Gastrocnemius medialis (tissue), 4 donors: Measurements from ENCODE around the gene PCNX2.

ENCODE experiments used
- CTCF ChIP-seq, 5 experiments: fragments of 450-650 bp in 3 of 5; fragments of 200-600 bp in 2 of 5; sonication (generic) in 2 of 5; IDR thresholded peaks in 4 of 5; conservative IDR thresholded peaks in 1 of 5; 1 replicate in 4 of 5; 2 replicates in 1 of 5; pipeline ENCODE4 v1.5.1; 2016 to 2019; ENCODE audit warnings: antibody characterized with exemption in 5 of 5, mild to moderate bottlenecking in 3 of 5, moderate library complexity in 3 of 5
- POLR2A ChIP-seq, 2 donors: fragments of 450-650 bp; IDR thresholded peaks; one replicate each; pipeline ENCODE4 v1.6.1; 2017; ENCODE audit warnings: antibody characterized with exemption in 2 of 2, mild to moderate bottlenecking in 2 of 2, moderate library complexity in 2 of 2

DNA sequence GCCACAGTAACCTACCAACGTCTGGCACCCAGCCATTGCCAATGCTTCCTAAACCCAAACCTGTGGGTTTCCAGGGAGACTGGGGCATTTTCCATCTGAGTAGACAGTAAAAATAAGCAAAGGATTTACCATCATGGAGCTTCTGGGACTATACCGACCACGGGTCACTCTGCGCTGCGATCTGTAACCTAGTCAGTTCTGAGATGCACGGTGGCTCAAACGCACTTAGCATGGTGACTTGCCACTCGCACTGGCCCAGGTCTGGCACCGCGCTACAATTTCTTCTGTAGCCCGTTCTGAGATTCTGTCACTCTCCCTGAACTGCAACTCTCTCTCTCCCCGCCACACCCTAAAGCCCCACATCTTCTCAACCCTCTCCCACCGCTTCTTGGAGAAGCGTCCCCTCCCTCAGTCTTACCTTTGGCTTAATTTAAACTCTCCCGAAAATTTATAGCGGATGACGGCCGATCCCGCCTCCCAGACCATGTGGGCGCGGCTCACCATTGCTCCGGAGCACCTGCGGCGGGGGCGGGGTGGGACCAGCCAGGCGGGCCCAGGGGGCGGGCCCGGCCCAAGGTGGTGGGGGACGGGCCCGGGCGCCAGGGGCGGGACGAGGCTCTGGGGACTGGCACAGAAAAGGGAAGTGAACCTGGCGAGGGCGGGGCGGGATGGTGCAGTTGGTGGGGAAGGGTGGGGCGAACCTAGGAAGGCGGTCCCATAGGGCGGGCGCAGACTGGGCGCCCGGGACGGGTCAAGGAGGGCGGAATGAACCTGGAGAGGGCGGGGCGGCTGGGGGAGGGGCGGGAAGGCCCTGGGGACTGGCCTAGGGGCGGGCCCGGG, 31.5 kb upstream of the PCNX2 start:
- TF ChIP-seq CTCF (IDR thresholded peaks at IDR 0.05 in 4 of 5, conservative IDR thresholded peaks at IDR 0.05 in 1 of 5) (no peak), POLR2A (IDR thresholded peaks at IDR 0.05) (no peak)
